Measurements from ENCODE around the gene CD59. TPM values are rescaled to one million over a fixed set of nuclear protein-coding genes. Genes with fewer than 3 reads are reported as not detected.
A peak's percentile ranks its signal among the peaks of the same experiment; 100 is the strongest.
"Not testable (repeated sequence)": the region's sequence is repeated elsewhere in the genome, so short reads cannot be mapped to it uniquely, and the experiment has no call there.

CD59 gene
- total RNA-seq, 1 experiment from 2014 or later = 468 TPM

GRCh38 chr11:33718440-33718839 lies 17.8 kb downstream of the CD59 start:
- H3K27me3 ChIP-seq (replicated peaks) = no peaks in the 10 kb centered on the region
- H3K4me1 ChIP-seq (replicated peaks) = peaks cover 41% of the 10 kb centered on the region
- H3K27ac ChIP-seq = no peak overlapping the region
- peaks cover 89% of the 10 kb centered on the region for H3K36me3 ChIP-seq
- no peak overlapping the region for H3K4me3 ChIP-seq
- no peak for DNase-seq (ENCODE audit: low read depth in 1 of 2, low spot score in 2 of 2)
- no peaks in the 10 kb centered on the region for H3K9me3 ChIP-seq (replicated peaks)

DNA sequence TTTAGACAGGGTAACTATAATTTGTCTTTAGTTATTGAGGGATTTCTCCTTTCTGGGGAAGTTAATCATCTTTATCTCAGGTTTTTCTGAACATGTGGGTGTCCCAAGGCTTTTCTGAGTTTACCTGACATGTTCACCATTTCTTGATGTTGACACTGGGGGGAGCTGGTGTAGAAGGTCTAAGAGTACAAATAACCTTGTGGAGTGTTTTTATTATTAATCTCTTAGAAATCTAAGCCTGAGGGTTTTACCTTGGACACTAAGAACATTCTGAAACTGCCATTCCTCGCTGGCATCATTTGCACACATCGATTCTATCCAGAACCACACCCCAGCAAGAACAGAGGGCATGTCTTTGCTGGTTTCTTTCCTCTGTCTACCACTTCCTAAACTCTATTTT lies 20.0 kb downstream of the CD59 start:
- Histone ChIP-seq H3K4me1 (replicated peaks) (peaks cover 21% of the 10 kb centered on the region), H3K9me3 (replicated peaks) (no peaks in the 10 kb centered on the region), H3K4me3 (no peak overlapping the region), H3K27ac (no peak overlapping the region), H3K27me3 (replicated peaks) (no peaks in the 10 kb centered on the region), H3K36me3 (peaks cover 92% of the 10 kb centered on the region)
- no peak for DNase-seq (ENCODE audit: low read depth in 1 of 2, low spot score in 2 of 2)

- Histone ChIP-seq H3K36me3 (peaks cover 89% of the 10 kb centered on the region), H3K27ac (no peak overlapping the region), H3K4me1 (replicated peaks) (peaks cover 4% of the 10 kb centered on the region; the same call in 1 of the 2 replicates), H3K27me3 (replicated peaks) (no peaks in the 10 kb centered on the region), H3K9me3 (replicated peaks) (no peaks in the 10 kb centered on the region), H3K4me3 (no peak overlapping the region)
- no peak for DNase-seq (ENCODE audit: low read depth in 1 of 2, low spot score in 2 of 2)
Observed at GRCh38 chr11:33713856-33714398, 22.3 kb downstream of the CD59 start.

DNA sequence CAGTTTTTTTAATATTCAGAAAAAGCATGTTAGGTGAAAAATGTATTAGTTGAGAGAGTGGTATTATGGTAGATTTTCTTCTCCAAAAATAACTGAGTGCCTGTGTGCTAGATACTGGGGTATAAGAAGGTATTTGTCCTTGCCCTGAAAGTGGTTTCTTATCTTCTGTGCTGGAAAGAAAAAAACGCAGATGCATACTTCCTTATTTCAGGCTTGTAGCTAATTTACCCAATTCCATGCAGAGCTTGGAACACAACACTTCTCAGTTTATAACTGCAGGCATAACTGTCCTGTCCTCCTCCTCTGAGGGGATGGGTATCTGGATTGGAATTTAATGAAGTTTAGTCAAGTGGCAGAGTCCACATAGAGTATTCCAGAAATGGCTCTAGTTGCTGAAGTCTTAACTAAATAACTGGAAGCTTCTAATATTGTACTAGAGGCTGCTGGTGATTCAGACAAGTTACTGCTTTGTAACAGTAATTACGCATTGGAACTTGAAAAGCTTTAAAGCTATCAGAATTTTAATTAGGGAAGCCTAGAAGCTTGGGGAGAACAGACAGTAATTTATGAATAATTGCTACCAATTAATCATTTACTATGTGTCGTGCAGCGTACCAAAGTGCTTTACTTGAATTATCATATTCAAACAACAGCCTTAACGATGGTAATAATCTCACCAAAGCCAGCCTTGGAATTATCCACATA lies 22.9 kb downstream of the CD59 start:
- Histone ChIP-seq H3K27ac (no peak overlapping the region), H3K9me3 (replicated peaks) (no peaks in the 10 kb centered on the region), H3K4me3 (no peak overlapping the region), H3K4me1 (replicated peaks) (peaks cover 4% of the 10 kb centered on the region; the same call in 1 of the 2 replicates), H3K27me3 (replicated peaks) (no peaks in the 10 kb centered on the region), H3K36me3 (peaks cover 88% of the 10 kb centered on the region)
- DNase-seq (ENCODE audit: low read depth in 1 of 2, low spot score in 2 of 2) = no peak

- Histone ChIP-seq H3K4me1 (replicated peaks) (peaks cover 5% of the 10 kb centered on the region), H3K27me3 (replicated peaks) (no peaks in the 10 kb centered on the region), H3K9me3 (replicated peaks) (no peaks in the 10 kb centered on the region), H3K27ac (no peak overlapping the region), H3K36me3 (peaks cover 85% of the 10 kb centered on the region), H3K4me3 (no peak overlapping the region)
- DNase-seq (ENCODE audit: low read depth in 1 of 2, low spot score in 2 of 2) = no peak
Observed at GRCh38 chr11:33712436-33712835, 23.8 kb downstream of the CD59 start.

GRCh38 chr11:33709466-33709865 lies 26.8 kb downstream of the CD59 start:
- no peak overlapping the region for H3K27ac ChIP-seq

GRCh38 chr11:33708985-33709384 lies 27.2 kb downstream of the CD59 start:
- no peak overlapping the region for H3K27ac ChIP-seq
- peaks cover 87% of the 10 kb centered on the region for H3K36me3 ChIP-seq
- H3K9me3 ChIP-seq (replicated peaks) = no peaks in the 10 kb centered on the region
- DNase-seq (ENCODE audit: low read depth in 1 of 2, low spot score in 2 of 2) = no peak
- no peaks in the 10 kb centered on the region for H3K27me3 ChIP-seq (replicated peaks)
- no peak overlapping the region for H3K4me3 ChIP-seq
- H3K4me1 ChIP-seq (replicated peaks) = peaks cover 25% of the 10 kb centered on the region

More at GRCh38 chr11:33709466-33709865, 26.8 kb downstream of the CD59 start:
- Histone ChIP-seq H3K27me3 (replicated peaks) (no peaks in the 10 kb centered on the region), H3K36me3 (peaks cover 87% of the 10 kb centered on the region), H3K4me3 (no peak overlapping the region), H3K4me1 (replicated peaks) (peaks cover 20% of the 10 kb centered on the region), H3K9me3 (replicated peaks) (no peaks in the 10 kb centered on the region)
- no peak for DNase-seq (ENCODE audit: low read depth in 1 of 2, low spot score in 2 of 2)

DNA sequence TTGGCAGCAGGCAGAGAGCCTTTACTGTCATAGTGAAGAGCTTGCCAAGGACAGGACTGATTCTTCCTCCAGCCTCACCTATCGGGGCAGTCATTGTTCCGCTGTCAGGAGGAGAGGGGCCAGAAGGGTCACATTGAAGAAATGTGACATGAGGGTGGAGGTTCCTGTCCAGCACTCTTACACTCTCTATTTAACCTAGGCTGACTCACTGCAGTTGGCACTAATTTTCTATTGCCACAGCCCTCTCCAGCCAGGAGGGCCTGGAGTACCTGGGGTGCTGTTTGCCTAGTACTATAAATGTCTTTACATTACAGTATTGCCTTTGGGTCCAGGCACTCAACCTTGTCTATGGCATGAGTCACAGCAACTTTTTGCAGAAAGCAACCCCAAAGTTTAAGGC lies 28.4 kb downstream of the CD59 start:
- not testable (repeated sequence) for H3K4me3 ChIP-seq; DNase-seq (ENCODE audit: low read depth in 1 of 2, low spot score in 2 of 2); H3K27ac ChIP-seq; H3K27me3 ChIP-seq (replicated peaks); H3K9me3 ChIP-seq (replicated peaks)
- Histone ChIP-seq H3K36me3 (peaks cover 80% of the 10 kb centered on the region), H3K4me1 (replicated peaks) (peaks cover 37% of the 10 kb centered on the region)

GRCh38 chr11:33706966-33707365 lies 29.3 kb downstream of the CD59 start:
- no peaks in the 10 kb centered on the region for H3K27me3 ChIP-seq (replicated peaks)
- no peak for DNase-seq (ENCODE audit: low read depth in 1 of 2, low spot score in 2 of 2)
- no peaks in the 10 kb centered on the region for H3K9me3 ChIP-seq (replicated peaks)
- no peak overlapping the region for H3K27ac ChIP-seq
- no peak overlapping the region for H3K4me3 ChIP-seq
- peaks cover 45% of the 10 kb centered on the region for H3K4me1 ChIP-seq (replicated peaks)
- H3K36me3 ChIP-seq = peaks cover 76% of the 10 kb centered on the region

- Histone ChIP-seq H3K27me3 (replicated peaks) (no peaks in the 10 kb centered on the region), H3K4me1 (replicated peaks) (peaks cover 50% of the 10 kb centered on the region), H3K9me3 (replicated peaks) (no peaks in the 10 kb centered on the region), H3K27ac (no peak overlapping the region), H3K36me3 (peaks cover 74% of the 10 kb centered on the region), H3K4me3 (no peak overlapping the region)
- no peak for DNase-seq (ENCODE audit: low read depth in 1 of 2, low spot score in 2 of 2)
Observed at GRCh38 chr11:33706546-33706945, 29.7 kb downstream of the CD59 start.

DNA sequence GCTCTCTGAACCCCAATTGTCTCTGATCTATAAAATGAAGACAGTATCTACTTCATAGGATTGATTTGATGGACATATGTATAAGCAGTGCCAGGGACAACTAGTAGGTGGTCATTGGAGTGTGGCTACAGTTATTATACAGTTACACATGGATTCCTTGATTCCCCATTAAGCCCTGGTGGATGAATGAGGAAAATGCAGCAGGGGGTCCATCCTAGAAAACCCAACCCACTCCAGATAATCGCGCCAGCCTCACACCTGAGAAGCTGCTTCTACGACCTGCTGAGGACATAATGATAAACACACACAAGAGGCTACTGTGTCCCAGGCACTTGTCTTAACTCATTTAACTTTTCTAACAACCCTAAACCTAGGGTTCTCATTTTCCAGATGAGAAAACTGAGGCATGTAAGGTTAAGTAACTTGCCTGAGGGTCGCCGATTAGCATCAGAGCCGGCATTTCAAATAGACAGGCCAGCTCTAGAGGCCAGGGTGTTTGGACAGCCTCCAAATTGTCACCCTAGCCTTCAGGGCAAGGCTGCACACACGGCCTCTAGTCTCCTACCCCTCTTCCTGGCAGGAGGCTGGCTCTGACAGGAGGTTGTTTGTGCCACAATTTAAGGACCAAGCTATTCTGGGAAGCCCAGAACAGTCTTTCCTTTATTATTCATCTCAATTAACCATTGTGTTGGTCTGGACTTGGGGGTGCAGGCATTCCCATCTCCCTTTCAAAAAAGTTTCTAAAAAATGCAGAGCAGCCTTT lies 31.8 kb downstream of the CD59 start:
- Histone ChIP-seq H3K27me3 (replicated peaks) (no peaks in the 10 kb centered on the region), H3K27ac (peak overlapping the region; percentile 5; the same call in 1 of the 2 replicates), H3K9me3 (replicated peaks) (no peaks in the 10 kb centered on the region), H3K4me3 (no peak overlapping the region), H3K4me1 (replicated peaks) (peaks cover 64% of the 10 kb centered on the region), H3K36me3 (peaks cover 57% of the 10 kb centered on the region)
- no peak for DNase-seq (ENCODE audit: low read depth in 1 of 2, low spot score in 2 of 2)

GRCh38 chr11:33703788-33704187 lies 32.4 kb downstream of the CD59 start:
- peak in 1 of 2 experiments; percentile 36 for DNase-seq (ENCODE audit: low read depth in 1 of 2, low spot score in 2 of 2)

DNA sequence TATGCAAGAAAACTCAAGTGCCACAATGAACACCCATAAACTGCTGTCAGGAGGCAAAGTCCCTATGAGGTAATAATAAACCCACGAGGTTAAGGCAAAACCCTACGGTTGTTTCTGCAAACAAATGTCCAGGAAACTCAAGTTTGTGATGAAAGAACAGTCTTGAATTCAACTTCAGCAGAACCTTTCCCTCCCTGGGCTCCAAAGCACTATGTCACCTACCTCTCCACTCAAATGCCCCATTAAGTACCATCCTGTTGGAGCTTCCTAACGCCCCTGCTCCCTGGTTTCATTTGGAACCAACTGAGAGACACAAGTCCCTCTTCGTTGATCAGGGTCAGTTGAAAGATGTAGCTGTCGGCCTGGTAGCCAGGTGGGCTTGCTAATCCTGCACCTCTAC lies 33.0 kb downstream of the CD59 start:
- Histone ChIP-seq H3K4me3 (no peak overlapping the region), H3K9me3 (replicated peaks) (no peaks in the 10 kb centered on the region), H3K27me3 (replicated peaks) (no peaks in the 10 kb centered on the region), H3K36me3 (peaks cover 47% of the 10 kb centered on the region), H3K27ac (no peak overlapping the region), H3K4me1 (replicated peaks) (peaks cover 64% of the 10 kb centered on the region)
- DNase-seq (ENCODE audit: low read depth in 1 of 2, low spot score in 2 of 2) = no peak

More at GRCh38 chr11:33703788-33704187, 32.4 kb downstream of the CD59 start:
- Histone ChIP-seq H3K36me3 (peaks cover 50% of the 10 kb centered on the region), H3K4me1 (replicated peaks) (peaks cover 64% of the 10 kb centered on the region), H3K27ac (no peak overlapping the region; the same call in 1 of the 2 replicates), H3K4me3 (no peak overlapping the region), H3K27me3 (replicated peaks) (no peaks in the 10 kb centered on the region), H3K9me3 (replicated peaks) (no peaks in the 10 kb centered on the region)
